Chondrocyte (in vitro differentiated cells): ENCODE results near the gene SELL. TPM values are rescaled to one million over a fixed set of nuclear protein-coding genes. Genes with fewer than 3 reads are reported as not detected.
"Not testable (repeated sequence)": the region's sequence is repeated elsewhere in the genome, so short reads cannot be mapped to it uniquely, and the experiment has no call there.

Experiments used
- DNase-seq: peaks from one replicate; pipeline ENCODE4 v3.0.0; 2021; ENCODE audit warnings: mixed read lengths, low spot score
- H3K27ac Mint-ChIP-seq: one replicate; pipeline ENCODE4 v1.8.0; 2021; ENCODE audit warnings: mild to moderate bottlenecking, moderate library complexity, mixed read lengths; ENCODE audit not compliant: unreplicated experiment
- H3K27me3 Mint-ChIP-seq: 2 replicates; pipeline ENCODE4 v1.8.0; 2021; ENCODE audit warnings: low read depth, mixed read lengths
- H3K36me3 Mint-ChIP-seq: 2 replicates; pipeline ENCODE4 v1.8.0; 2021; ENCODE audit warnings: low read depth, mixed read lengths
- H3K4me1 Mint-ChIP-seq: 2 replicates; pipeline ENCODE4 v1.8.0; 2021; ENCODE audit warnings: low read depth, mild to moderate bottlenecking, mixed read lengths
- H3K4me3 Mint-ChIP-seq: one replicate; pipeline ENCODE4 v1.8.0; 2021; ENCODE audit warnings: mild to moderate bottlenecking, moderate library complexity, mixed read lengths; ENCODE audit not compliant: unreplicated experiment
- H3K9me3 Mint-ChIP-seq: 2 replicates; pipeline ENCODE4 v1.8.0; 2021; ENCODE audit warnings: low read depth, mixed read lengths
- CTCF ChIP-seq: fragments of 200-600 bp; sonication (generic); IDR thresholded peaks from 2 replicates; pipeline ENCODE4 v1.5.0; 2021; ENCODE audit warnings: antibody characterized with exemption, mild to moderate bottlenecking, moderate library complexity
- total RNA-seq: library from RNA; stranded (reverse); gene quantifications from 3 replicates; pipeline ENCODE4 v1.2.1, GENCODE V29; 2021

SELL gene
- total RNA-seq, 1 donor from 2014 or later, result not detected

- peaks cover 26% of the 10 kb centered on the region for H3K27me3 Mint-ChIP-seq
These were observed 52.6 kb downstream of the SELL start for GRCh38 chr1:169658777-169659176.

GRCh38 chr1:169653873-169654272, 57.5 kb downstream of the SELL start:
- H3K27me3 Mint-ChIP-seq, result peaks cover 24% of the 10 kb centered on the region
- no peaks in the 10 kb centered on the region for H3K36me3 Mint-ChIP-seq
- no peak overlapping the region for H3K27ac Mint-ChIP-seq
- H3K4me3 Mint-ChIP-seq, result no peak overlapping the region
- H3K4me1 Mint-ChIP-seq, result no peaks in the 10 kb centered on the region
- no peak for TF ChIP-seq CTCF
- no peak for DNase-seq
- peaks cover 5% of the 10 kb centered on the region for H3K9me3 Mint-ChIP-seq

More at GRCh38 chr1:169658777-169659176, 52.6 kb downstream of the SELL start:
- H3K27ac Mint-ChIP-seq, H3K4me3 Mint-ChIP-seq, DNase-seq, H3K9me3 Mint-ChIP-seq, H3K4me1 Mint-ChIP-seq, H3K36me3 Mint-ChIP-seq: not testable (repeated sequence)

- Mint-ChIP-seq H3K27me3 (peaks cover 23% of the 10 kb centered on the region), H3K27ac (no peak overlapping the region), H3K36me3 (no peaks in the 10 kb centered on the region), H3K4me1 (no peaks in the 10 kb centered on the region), H3K4me3 (no peak overlapping the region), H3K9me3 (no peaks in the 10 kb centered on the region)
- TF ChIP-seq CTCF, result no peak
- no peak for DNase-seq
These were observed 60.4 kb downstream of the SELL start for GRCh38 chr1:169651035-169651434.

GRCh38 chr1:169650551-169650950, 60.9 kb downstream of the SELL start:
- Mint-ChIP-seq H3K9me3 (no peaks in the 10 kb centered on the region), H3K36me3 (no peaks in the 10 kb centered on the region), H3K4me3 (no peak overlapping the region), H3K27ac (no peak overlapping the region), H3K4me1 (no peaks in the 10 kb centered on the region), H3K27me3 (peaks cover 23% of the 10 kb centered on the region)
- DNase-seq, result no peak
- no peak for TF ChIP-seq CTCF

GRCh38 chr1:169648709-169649108, 62.7 kb downstream of the SELL start:
- no peaks in the 10 kb centered on the region for H3K9me3 Mint-ChIP-seq
- no peaks in the 10 kb centered on the region for H3K4me1 Mint-ChIP-seq
- H3K27me3 Mint-ChIP-seq, result peaks cover 20% of the 10 kb centered on the region
- H3K27ac Mint-ChIP-seq, result no peak overlapping the region
- no peaks in the 10 kb centered on the region for H3K36me3 Mint-ChIP-seq
- no peak for TF ChIP-seq CTCF
- H3K4me3 Mint-ChIP-seq, result no peak overlapping the region
- no peak for DNase-seq

- no peak for DNase-seq
- Mint-ChIP-seq H3K27me3 (peaks cover 17% of the 10 kb centered on the region), H3K4me3 (no peak overlapping the region), H3K36me3 (no peaks in the 10 kb centered on the region), H3K4me1 (no peaks in the 10 kb centered on the region), H3K9me3 (no peaks in the 10 kb centered on the region), H3K27ac (no peak overlapping the region)
- no peak for TF ChIP-seq CTCF
These were observed 63.2 kb downstream of the SELL start for GRCh38 chr1:169648187-169648586.
